Loucy (cell line): ENCODE data around the gene GTPBP6.
"Not testable (repeated sequence)": the region's sequence is repeated elsewhere in the genome, so short reads cannot be mapped to it uniquely, and the experiment has no call there.

Source experiments
- H2AFZ ChIP-seq: fragments of 200-600 bp; sonication (generic); 2 replicates; pipeline ENCODE4 v1.6.0; 2016; ENCODE audit warnings: antibody characterized with exemption, mild to moderate bottlenecking, low read length, moderate library complexity
- H3F3A ChIP-seq: fragments of 200-600 bp; 2 replicates; pipeline ENCODE4 v1.6.0; 2016; ENCODE audit warnings: antibody characterized with exemption, low read depth, mild to moderate bottlenecking
- H3K27me3 ChIP-seq: fragments of 200-600 bp; sonication (generic); 2 replicates; pipeline ENCODE4 v1.6.1; 2014; ENCODE audit warnings: low read length, mild to moderate bottlenecking; ENCODE audit not compliant: insufficient read depth, poor library complexity, severe bottlenecking
- H3K36me3 ChIP-seq: fragments of 200-600 bp; sonication (generic); 2 replicates; pipeline ENCODE4 v1.6.1; 2016; ENCODE audit warnings: low read length; ENCODE audit not compliant: insufficient read depth
- H3K4me1 ChIP-seq: fragments of 200-600 bp; sonication (generic); 2 replicates; pipeline ENCODE4 v1.5.1; 2014; ENCODE audit warnings: low read length, mild to moderate bottlenecking; ENCODE audit not compliant: insufficient read depth, poor library complexity, severe bottlenecking
- H3K4me2 ChIP-seq: fragments of 200-600 bp; sonication (generic); 2 replicates; pipeline ENCODE4 v1.6.0; 2014; ENCODE audit warnings: antibody characterized with exemption, low read length, low read depth, mild to moderate bottlenecking; ENCODE audit not compliant: poor library complexity, severe bottlenecking
- H3K4me3 ChIP-seq: fragments of 200-600 bp; sonication (generic); 2 replicates; pipeline ENCODE4 v1.5.1; 2014; ENCODE audit warnings: low read length, mild to moderate bottlenecking, mixed read lengths; ENCODE audit not compliant: poor library complexity, severe bottlenecking
- H3K79me2 ChIP-seq: fragments of 200-600 bp; sonication (generic); 2 replicates; pipeline ENCODE4 v1.6.1; 2014; ENCODE audit warnings: low read length; ENCODE audit not compliant: insufficient read depth
- H3K9ac ChIP-seq: fragments of 200-600 bp; sonication (generic); 2 replicates; pipeline ENCODE4 v1.6.0; 2014; ENCODE audit warnings: mild to moderate bottlenecking, low read depth, low read length, moderate library complexity; ENCODE audit not compliant: poor library complexity, severe bottlenecking
- H3K9me2 ChIP-seq: fragments of 200-600 bp; sonication (generic); replicated peaks from 2 replicates; pipeline ENCODE4 v1.6.1; 2016; ENCODE audit warnings: low read depth, low read length, mixed read lengths
- H3K9me3 ChIP-seq: fragments of 200-600 bp; sonication (generic); 2 replicates; pipeline ENCODE4 v1.6.1; 2014; ENCODE audit warnings: mild to moderate bottlenecking, antibody characterized with exemption, low read length, low read depth; ENCODE audit not compliant: insufficient read depth
- H4K20me1 ChIP-seq: fragments of 200-600 bp; sonication (generic); 2 replicates; pipeline ENCODE4 v1.6.0; 2014; ENCODE audit warnings: antibody characterized with exemption, low read length, mild to moderate bottlenecking; ENCODE audit not compliant: insufficient read depth, poor library complexity, severe bottlenecking
- CTCF ChIP-seq: fragments of 200-600 bp; sonication (generic); conservative IDR thresholded peaks from 2 replicates; pipeline ENCODE4 v1.5.1; 2014; ENCODE audit warnings: mild to moderate bottlenecking, antibody characterized with exemption, low read length
- EZH2phosphoT487 ChIP-seq: fragments of 200-600 bp; IDR thresholded peaks from 2 replicates; pipeline ENCODE4 v1.6.1; 2018; ENCODE audit warnings: antibody characterized with exemption, mild to moderate bottlenecking, moderate library complexity, borderline replicate concordance

Gene GTPBP6

GRCh38 chrX:352181-352580, 33.6 kb upstream of the GTPBP6 start:
- Histone ChIP-seq H3K79me2 (no peaks in the 10 kb centered on the region), H4K20me1 (no peaks in the 10 kb centered on the region)
- TF ChIP-seq CTCF (no peak), EZH2phosphoT487 (no peak)

DNA sequence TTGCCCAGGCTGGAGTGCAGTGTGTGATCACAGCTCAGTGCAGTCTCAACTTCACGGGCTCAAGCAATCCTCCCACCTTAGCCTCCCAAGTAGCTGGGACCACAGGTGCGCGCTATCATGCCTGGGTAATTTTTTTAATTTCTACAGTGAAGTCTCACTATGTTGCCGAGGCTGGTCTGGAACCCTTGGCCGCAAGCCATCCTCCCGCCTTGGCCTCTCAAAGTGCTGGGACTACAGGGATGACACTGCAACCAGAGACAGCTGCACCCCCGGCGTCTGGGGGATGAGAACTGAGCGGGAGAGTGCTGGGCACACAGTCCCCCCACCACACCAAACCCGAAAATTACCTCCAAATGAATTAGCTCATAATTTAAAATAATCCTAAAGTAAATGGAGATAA, 33.1 kb upstream of the GTPBP6 start:
- no peaks in the 10 kb centered on the region for H3K36me3 ChIP-seq

More at GRCh38 chrX:352181-352580, 33.6 kb upstream of the GTPBP6 start:
- Histone ChIP-seq H3K4me2 (no peak overlapping the region), H3K27me3 (no peaks in the 10 kb centered on the region), H3K4me3 (no peak overlapping the region), H3K9me2 (no peaks in the 10 kb centered on the region), H3K9ac (no peak overlapping the region), H3F3A (no peaks in the 10 kb centered on the region), H2AFZ (no peak overlapping the region), H3K9me3 (no peaks in the 10 kb centered on the region), H3K36me3 (no peaks in the 10 kb centered on the region), H3K4me1 (peaks cover 4% of the 10 kb centered on the region)

GRCh38 chrX:351324-351641, 32.7 kb upstream of the GTPBP6 start:
- H3K36me3 ChIP-seq, H3K9me2 ChIP-seq, H3K9me3 ChIP-seq, H3F3A ChIP-seq, H3K27me3 ChIP-seq, H4K20me1 ChIP-seq, H2AFZ ChIP-seq, H3K4me3 ChIP-seq, H3K9ac ChIP-seq, H3K4me1 ChIP-seq, H3K4me2 ChIP-seq, H3K79me2 ChIP-seq: not testable (repeated sequence)

More for the DNA sequence above, 33.1 kb upstream of the GTPBP6 start:
- Histone ChIP-seq H3K4me3 (no peak overlapping the region), H4K20me1 (no peaks in the 10 kb centered on the region), H2AFZ (no peak overlapping the region), H3K9ac (no peak overlapping the region), H3K79me2 (no peaks in the 10 kb centered on the region), H3F3A (no peaks in the 10 kb centered on the region), H3K9me3 (no peaks in the 10 kb centered on the region), H3K9me2 (no peaks in the 10 kb centered on the region), H3K4me2 (no peak overlapping the region), H3K27me3 (no peaks in the 10 kb centered on the region), H3K4me1 (no peaks in the 10 kb centered on the region)
- TF ChIP-seq EZH2phosphoT487 (no peak), CTCF (no peak)

GRCh38 chrX:350534-351323, 32.1 kb upstream of the GTPBP6 start:
- H3K79me2 ChIP-seq: no peaks in the 10 kb centered on the region
- H3K9me3 ChIP-seq: no peaks in the 10 kb centered on the region
- no peaks in the 10 kb centered on the region for H3K9me2 ChIP-seq
- H3K9ac ChIP-seq: no peak overlapping the region
- H3K36me3 ChIP-seq: no peaks in the 10 kb centered on the region
- H3K4me2 ChIP-seq: no peak overlapping the region
- H4K20me1 ChIP-seq: no peaks in the 10 kb centered on the region
- TF ChIP-seq EZH2phosphoT487: no peak
- TF ChIP-seq CTCF: no peak
- H2AFZ ChIP-seq: no peak overlapping the region
- no peak overlapping the region for H3K4me3 ChIP-seq
- no peaks in the 10 kb centered on the region for H3K4me1 ChIP-seq
- no peaks in the 10 kb centered on the region for H3K27me3 ChIP-seq
- no peaks in the 10 kb centered on the region for H3F3A ChIP-seq
